Measurements from ENCODE around the gene PPM1H.

The PPM1H gene

GRCh38 chr12:62866451-62867082 is 68.4 kb downstream of the PPM1H start:
- DNase-seq = no peak

DNA sequence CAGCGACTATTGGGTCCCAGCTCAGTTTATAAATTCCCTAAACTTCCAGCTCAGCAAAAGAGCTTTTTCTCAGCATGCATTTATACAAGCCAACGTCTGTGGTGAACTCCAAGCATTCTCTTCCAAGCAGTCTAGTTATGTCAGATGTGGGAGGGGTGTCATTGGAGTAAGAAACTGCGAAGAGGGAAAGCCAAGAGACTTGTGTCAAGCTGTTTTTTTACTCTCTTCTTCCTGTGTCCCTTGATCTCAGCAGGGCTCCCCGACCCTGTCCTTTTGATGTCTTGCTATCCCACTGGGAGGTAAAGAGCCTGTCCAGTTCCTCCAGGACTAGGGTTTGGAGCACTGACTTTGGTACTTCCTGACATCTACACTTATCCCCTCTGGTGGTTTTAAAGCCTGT is 69.0 kb downstream of the PPM1H start:
- DNase-seq = no peak

GRCh38 chr12:62865065-62865464 is 69.9 kb downstream of the PPM1H start:
- DNase-seq = no peak

DNA sequence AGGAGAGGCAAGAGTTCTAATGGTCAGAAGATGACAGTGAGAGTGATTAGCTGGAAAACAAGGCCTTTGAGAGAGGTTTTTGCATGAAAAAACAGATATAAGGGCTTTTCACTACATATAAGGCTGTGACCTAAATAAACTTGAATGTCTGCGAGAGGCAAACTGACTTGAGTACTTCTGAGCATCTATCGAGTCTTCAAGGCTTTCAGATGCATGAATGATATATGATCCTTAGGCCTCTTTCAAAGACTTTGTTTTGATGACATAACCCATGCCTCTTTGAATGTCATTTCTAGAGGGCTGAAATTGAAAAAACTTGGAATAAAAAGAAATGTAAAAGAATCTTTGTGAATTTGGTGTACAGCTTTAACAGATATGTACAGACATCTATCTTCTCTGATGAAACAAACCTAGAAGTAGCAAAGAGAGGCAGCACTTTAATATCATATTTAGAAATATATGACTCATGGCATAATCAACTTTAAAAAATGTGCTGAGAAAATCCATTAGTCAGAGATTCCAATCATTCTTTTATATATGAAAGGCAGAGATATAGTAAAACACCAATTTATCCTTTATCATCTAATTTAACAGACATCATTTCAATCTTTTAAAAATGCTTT is 72.6 kb downstream of the PPM1H start:
- no peak for DNase-seq

DNA sequence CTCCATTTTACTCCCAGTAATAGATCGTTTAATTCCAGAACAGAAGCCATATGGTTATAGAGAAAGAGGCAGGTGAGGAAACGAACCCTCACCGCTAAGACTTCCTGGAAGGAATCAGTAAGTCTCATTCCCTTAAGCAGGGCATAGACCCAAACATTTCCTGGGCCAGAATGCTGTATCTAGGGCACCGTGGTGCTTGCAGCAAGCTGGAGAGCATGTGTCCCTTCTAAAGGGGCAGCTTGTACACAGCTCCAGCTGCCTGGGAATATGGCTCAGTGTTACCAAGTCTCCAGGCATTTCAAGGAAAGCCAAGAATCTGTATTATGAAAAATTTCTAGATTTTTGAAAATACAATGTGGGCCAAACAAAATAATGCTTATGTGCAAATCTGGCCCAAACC is 73.4 kb downstream of the PPM1H start:
- no peak for DNase-seq

- no peak for DNase-seq
These were observed 74.2 kb downstream of the PPM1H start for GRCh38 chr12:62860501-62861411.

- no peak for DNase-seq
These were observed 74.9 kb downstream of the PPM1H start for GRCh38 chr12:62860020-62860419.

- no peak for DNase-seq
These were observed 75.6 kb downstream of the PPM1H start for GRCh38 chr12:62859321-62859737.

GRCh38 chr12:62856454-62856853 is 78.5 kb downstream of the PPM1H start:
- DNase-seq = no peak

DNA sequence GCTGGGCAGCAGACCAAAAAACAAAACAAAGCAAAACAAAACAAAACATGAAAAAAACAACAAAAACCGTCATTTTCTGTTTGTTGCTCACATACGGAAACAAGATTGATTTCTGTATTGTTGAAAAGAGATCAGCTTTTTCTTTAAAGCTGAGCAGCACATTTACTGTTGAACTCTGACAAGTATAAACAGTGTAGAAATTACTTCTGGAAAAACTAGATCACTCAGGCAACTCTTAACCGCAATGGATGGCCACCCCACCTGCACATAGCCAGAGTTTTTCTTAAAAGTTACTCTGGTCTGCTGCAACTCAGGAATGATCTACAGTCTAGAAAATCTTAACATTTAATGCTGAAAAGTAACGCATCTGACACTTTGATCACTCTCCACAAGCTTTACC is 80.9 kb downstream of the PPM1H start:
- no peak for DNase-seq

- DNase-seq = no peak
These were observed 85.6 kb downstream of the PPM1H start for GRCh38 chr12:62849398-62849797.

DNA sequence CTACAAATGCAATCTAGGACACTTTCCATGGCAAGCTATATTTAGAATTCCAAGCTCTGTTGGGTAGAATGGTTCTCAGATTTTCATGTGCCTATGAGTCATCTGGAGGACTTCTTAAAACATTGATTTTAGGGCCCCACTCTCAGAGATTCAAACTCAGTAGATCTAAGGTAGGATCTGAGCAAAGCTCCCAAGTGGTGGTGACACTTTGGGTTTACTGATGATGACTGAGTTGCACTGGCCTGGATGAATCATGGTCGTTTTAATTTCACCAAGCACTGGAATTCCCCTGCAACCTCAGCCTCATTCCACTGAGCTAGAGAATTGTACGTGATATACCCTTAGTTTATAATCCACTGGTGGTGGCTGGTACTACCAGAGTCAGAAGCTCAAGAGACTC is 86.5 kb downstream of the PPM1H start:
- DNase-seq = peak; percentile 46

- no peak for DNase-seq
These were observed 87.2 kb downstream of the PPM1H start for GRCh38 chr12:62847709-62848108.

DNA sequence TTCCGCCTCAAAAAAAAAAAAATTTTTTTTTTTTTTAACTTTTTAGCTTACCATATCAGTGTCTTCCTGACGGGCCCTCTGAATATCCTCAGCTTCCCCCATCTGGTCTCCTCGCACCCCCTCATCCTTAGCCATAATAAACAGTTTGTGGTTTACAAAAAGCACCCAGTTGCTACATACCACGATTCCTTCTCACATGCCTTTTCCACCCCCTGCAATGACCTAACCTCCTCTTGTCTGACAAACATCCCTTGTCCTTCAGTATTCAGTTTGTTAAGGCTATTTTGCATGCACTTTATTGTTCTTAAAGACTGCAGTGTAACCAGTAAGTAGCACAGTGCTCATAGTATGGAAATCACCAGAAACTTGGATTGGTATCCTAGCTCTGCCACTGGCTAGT is 88.5 kb downstream of the PPM1H start:
- no peak for DNase-seq

GRCh38 chr12:62844915-62845314 is 90.0 kb downstream of the PPM1H start:
- no peak for DNase-seq

DNA sequence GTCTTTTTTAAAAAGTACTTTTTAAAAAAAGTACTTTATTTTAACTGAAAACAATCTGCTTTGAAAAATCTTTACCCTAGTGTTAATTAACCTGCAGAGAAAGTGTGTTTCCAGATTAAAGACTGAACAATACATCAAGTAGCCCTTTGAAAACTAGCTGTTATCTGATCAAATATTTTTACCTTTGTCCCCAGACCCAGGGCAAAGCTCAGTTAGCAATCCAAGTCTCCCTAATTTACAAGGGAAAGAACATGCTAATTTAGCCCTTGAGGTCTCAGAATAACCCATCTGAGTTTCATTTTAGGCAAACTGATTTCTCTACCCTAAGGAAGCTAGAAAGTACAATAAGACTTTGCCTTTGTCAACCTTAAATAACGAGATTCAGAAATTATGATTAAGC is 91.2 kb downstream of the PPM1H start:
- DNase-seq = no peak

- DNase-seq = no peak
These were observed 93.1 kb downstream of the PPM1H start for GRCh38 chr12:62841846-62842245.

- DNase-seq = no peak
These were observed 94.1 kb downstream of the PPM1H start for GRCh38 chr12:62840806-62841205.

GRCh38 chr12:62839869-62840660 is 94.9 kb downstream of the PPM1H start:
- DNase-seq = no peak

GRCh38 chr12:62834971-62835547 is 99.9 kb downstream of the PPM1H start:
- peak; percentile 54 for DNase-seq

DNA sequence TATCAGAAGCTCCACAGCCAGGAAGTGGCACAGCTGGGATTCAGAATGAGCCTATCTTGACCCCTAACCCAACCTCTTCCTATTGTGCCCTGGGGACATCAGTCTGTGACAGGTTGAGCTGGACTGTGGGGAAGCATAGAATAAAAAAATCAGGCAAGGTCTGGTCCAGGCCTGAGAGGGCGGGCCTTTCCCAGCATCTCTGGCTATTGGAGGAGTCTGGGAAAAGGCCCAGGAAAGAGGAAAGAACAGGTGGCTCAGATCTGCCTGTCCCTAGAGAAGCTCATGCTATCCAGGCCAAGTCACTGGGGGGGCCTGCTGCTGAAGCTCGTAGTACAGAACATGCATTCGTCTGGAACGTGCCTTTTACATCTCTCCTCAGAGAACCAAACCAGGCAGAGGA is 100.5 kb downstream of the PPM1H start:
- DNase-seq = no peak

DNA sequence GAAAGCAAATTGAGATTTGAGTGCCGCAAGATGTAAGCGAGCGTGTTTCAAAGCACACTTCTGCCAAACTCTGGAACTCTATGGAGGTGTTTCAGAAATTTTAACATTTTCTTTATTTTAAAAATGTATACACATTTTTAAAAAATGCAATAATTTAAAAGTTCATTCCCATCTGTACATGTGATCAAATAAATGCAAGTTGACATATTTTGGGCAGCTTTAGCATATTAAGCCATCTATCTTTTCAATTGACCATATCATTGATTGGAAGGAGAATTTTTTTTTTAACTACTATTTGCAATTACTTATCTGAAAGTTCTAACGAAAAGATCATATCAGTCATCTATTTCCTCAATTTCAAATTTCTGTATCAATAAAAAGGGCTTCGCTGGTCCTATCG is 101.3 kb downstream of the PPM1H start:
- DNase-seq = no peak

- DNase-seq = no peak
These were observed 102.4 kb downstream of the PPM1H start for GRCh38 chr12:62832558-62832957.
